ENCODE results near the gene FOXA3.

- no peak for TF ChIP-seq YY1 (IDR thresholded peaks at IDR 0.05; ENCODE audit: insufficient read depth, insufficient read length)
- TF ChIP-seq ZNF274 (IDR thresholded peaks at IDR 0.05; ENCODE audit: low read depth, low read length), result no peak
- no peak for TF ChIP-seq SUZ12 (IDR thresholded peaks at IDR 0.05; ENCODE audit: extremely low read depth, insufficient read depth, insufficient read length)
Observed at GRCh38 chr19:45825917-45826893, 37.9 kb upstream of the FOXA3 start.

All from NT2/D1 (cell line).